Measurements from ENCODE around the gene PFN3.
A peak's percentile ranks its signal among the peaks of the same experiment; 100 is the strongest.

PFN3 gene

GRCh38 chr5:177442066-177442826 lies 41.8 kb upstream of the PFN3 start:
- Mint-ChIP-seq H3K27ac (peak overlapping the region; percentile 47), H3K9me3 (no peaks in the 10 kb centered on the region), H3K4me3 (no peak overlapping the region), H3K27me3 (no peaks in the 10 kb centered on the region), H3K4me1 (peaks cover 29 to 47% of the 10 kb centered on the region in 2 donors), H3K36me3 (peaks cover 29 to 34% of the 10 kb centered on the region in 2 donors)
- ATAC-seq (replicated peaks): no peak
- DNase-seq: no peak

DNA sequence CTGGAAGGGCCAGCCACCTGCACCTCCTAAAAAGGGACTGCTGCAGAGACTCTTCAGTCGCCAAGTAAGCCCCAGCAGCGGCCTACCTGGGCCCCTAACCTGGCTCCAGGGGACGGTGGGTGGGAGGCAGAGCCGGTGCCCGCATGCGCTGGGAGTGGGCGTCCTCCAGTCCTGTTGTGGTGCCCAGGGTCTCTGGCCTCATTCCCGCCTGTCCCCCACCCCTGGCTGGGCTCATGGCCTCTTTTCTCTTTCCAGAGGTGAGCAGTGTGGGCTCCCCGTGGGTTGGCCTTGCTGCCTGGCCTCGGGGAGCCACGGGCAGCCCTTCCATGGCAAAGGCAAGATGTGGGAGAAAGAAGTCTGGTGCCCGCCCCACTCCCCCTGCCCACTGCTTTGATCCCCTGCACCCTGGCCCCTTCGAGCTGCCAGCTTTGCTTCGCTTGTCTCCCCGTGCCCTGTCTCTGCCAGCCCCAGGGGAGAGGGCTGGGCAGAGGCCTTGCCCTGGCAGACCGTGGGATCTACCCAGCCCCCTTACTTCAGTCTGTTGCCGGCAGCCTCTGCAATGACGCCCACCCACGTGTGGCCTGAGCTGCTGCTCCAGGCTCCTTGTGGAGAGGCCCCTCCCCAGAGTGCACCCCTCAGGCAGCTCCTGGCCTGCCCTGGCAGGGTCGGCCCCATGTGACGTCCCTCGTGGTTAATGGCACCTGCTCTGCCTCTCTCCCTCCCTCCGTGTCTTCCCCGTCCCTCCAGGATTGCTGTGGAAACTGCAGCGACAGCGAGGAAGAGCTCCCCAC lies 40.7 kb upstream of the PFN3 start:
- Mint-ChIP-seq H3K4me1 (peaks cover 30 to 49% of the 10 kb centered on the region in 2 donors), H3K27me3 (no peaks in the 10 kb centered on the region), H3K9me3 (no peaks in the 10 kb centered on the region), H3K36me3 (peaks cover 36 to 42% of the 10 kb centered on the region in 2 donors), H3K27ac (peak overlapping the region; percentile 67), H3K4me3 (no peak overlapping the region)
- no peak for ATAC-seq (replicated peaks)
- DNase-seq: no peak

DNA sequence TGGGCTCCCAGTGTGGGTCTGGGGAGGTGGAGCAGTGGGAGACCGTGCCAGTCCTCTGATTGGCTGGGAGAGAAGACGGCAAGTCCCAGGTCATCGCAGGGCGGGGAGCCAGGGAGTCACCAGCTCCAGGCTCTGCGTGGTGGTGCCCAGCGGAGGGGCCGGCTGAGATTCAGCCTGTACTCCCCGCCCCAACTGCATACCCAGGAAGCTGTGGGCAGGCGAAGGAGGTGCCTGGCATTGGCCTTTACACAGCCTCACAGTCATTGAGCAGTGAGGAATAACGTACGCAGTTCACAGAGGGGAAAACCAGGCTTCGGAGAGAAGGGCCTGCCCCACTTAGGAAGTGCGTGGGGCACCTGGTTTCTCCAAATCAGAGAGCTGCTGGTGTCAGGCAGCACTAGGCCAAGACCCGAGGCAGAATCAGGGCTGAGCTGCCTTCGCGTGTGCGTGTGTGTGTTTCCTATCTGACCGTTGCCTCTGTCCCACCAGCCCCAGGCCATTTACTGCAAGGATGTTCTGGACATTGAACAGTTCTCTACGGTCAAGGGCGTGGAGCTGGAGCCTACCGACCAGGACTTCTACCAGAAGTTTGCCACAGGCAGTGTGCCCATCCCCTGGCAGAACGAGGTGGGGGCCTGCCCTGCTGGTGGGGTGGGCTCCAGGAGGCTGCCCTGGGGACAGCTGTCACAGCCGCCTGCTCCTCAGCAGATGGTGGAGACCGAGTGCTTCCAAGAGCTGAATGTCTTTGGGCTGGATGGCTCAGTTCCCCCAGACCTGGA lies 39.9 kb upstream of the PFN3 start:
- Mint-ChIP-seq H3K36me3 (peaks cover 39 to 45% of the 10 kb centered on the region in 2 donors), H3K4me3 (no peak overlapping the region), H3K9me3 (no peaks in the 10 kb centered on the region), H3K4me1 (peaks cover 26 to 42% of the 10 kb centered on the region in 2 donors), H3K27me3 (no peaks in the 10 kb centered on the region), H3K27ac (peak overlapping the region; percentile 65)
- DNase-seq: no peak
- no peak for ATAC-seq (replicated peaks)

DNA sequence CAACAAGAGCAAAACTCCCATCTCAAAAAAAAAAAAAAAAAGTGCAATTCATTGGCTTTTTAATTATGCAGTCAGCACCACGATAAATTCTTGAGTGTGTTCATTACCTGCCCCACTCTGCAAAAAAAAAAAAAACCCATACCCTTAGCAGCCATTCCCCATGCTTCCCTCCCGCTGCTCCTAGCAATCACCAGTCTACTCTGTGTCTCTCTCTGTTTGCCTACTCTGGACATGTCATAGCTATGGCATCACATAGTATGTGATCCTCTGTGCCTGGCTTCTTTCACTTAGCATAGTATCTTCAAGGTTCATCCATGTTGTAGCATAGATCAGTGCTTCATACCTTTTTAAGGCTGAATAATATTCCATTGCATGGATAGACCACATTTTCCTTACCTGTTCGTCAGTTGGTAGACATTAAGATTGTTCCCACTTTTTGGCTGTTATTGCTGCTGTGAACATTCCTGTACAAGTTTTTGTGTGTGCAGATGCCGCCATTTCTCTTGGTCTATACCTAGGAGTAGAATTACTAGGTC lies 39.1 kb upstream of the PFN3 start:
- ATAC-seq (replicated peaks) (no peak), DNase-seq (no peak)
- H3K36me3 Mint-ChIP-seq: peaks cover 42 to 51% of the 10 kb centered on the region in 2 donors
- no peaks in the 10 kb centered on the region for H3K27me3 Mint-ChIP-seq
- H3K4me1 Mint-ChIP-seq: peaks cover 21 to 33% of the 10 kb centered on the region in 2 donors
- no peak overlapping the region for H3K4me3 Mint-ChIP-seq
- peak overlapping the region; percentile 65 for H3K27ac Mint-ChIP-seq
- no peaks in the 10 kb centered on the region for H3K9me3 Mint-ChIP-seq

DNA sequence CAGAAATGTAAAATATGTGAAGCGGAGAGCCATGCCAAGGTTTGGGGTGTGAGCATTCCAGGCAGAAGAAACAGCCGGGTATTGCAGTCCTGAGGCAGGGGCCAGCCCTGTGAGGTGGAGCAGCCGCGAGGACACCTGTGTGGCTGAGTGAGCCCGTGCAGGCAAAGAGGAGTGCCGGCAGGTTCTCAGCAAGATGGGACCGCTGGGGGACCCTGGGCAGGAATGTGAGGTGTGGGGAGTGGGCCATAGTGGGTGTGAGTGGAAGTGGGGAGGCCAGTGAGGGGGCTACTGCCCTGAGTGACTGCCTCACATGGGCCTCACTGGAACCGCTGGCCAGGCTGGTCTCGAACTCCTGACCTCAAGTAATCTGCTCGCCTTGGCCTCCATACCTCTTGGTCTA lies 38.0 kb upstream of the PFN3 start:
- no peak overlapping the region for H3K4me3 Mint-ChIP-seq
- no peak for DNase-seq
- no peak for ATAC-seq (replicated peaks)
- H3K4me1 Mint-ChIP-seq: peaks cover 14 to 27% of the 10 kb centered on the region in 2 donors
- H3K9me3 Mint-ChIP-seq: no peaks in the 10 kb centered on the region
- H3K27ac Mint-ChIP-seq: no peak overlapping the region
- H3K27me3 Mint-ChIP-seq: no peaks in the 10 kb centered on the region
- H3K36me3 Mint-ChIP-seq: peaks cover 44 to 52% of the 10 kb centered on the region in 2 donors

- Mint-ChIP-seq H3K36me3 (peaks cover 49 to 58% of the 10 kb centered on the region in 2 donors), H3K4me3 (no peak overlapping the region), H3K27ac (peak overlapping the region; percentile 31), H3K27me3 (no peaks in the 10 kb centered on the region), H3K4me1 (peaks cover 18 to 36% of the 10 kb centered on the region in 2 donors), H3K9me3 (no peaks in the 10 kb centered on the region)
- ATAC-seq (replicated peaks) (no peak), DNase-seq (no peak)
These were observed 37.2 kb upstream of the PFN3 start for GRCh38 chr5:177437623-177438022.

- ATAC-seq (replicated peaks) (no peak), DNase-seq (no peak)
- H3K36me3 Mint-ChIP-seq: peaks cover 52 to 57% of the 10 kb centered on the region in 2 donors
- H3K27ac Mint-ChIP-seq: peak overlapping the region; percentile 80
- H3K27me3 Mint-ChIP-seq: no peaks in the 10 kb centered on the region
- H3K4me1 Mint-ChIP-seq: peaks cover 24 to 45% of the 10 kb centered on the region in 2 donors
- H3K4me3 Mint-ChIP-seq: no peak overlapping the region
- H3K9me3 Mint-ChIP-seq: no peaks in the 10 kb centered on the region
These were observed 35.5 kb upstream of the PFN3 start for GRCh38 chr5:177435847-177436536.

- peak overlapping the region; percentile 80 for H3K27ac Mint-ChIP-seq
- DNase-seq (no peak), ATAC-seq (replicated peaks) (no peak)
- peaks cover 57 to 65% of the 10 kb centered on the region in 2 donors for H3K36me3 Mint-ChIP-seq
- peaks cover 33 to 54% of the 10 kb centered on the region in 2 donors for H3K4me1 Mint-ChIP-seq
- no peaks in the 10 kb centered on the region for H3K9me3 Mint-ChIP-seq
- H3K27me3 Mint-ChIP-seq: no peaks in the 10 kb centered on the region
- H3K4me3 Mint-ChIP-seq: no peak overlapping the region
These were observed 34.7 kb upstream of the PFN3 start for GRCh38 chr5:177434942-177435738.

GRCh38 chr5:177434437-177434836 lies 34.0 kb upstream of the PFN3 start:
- Mint-ChIP-seq H3K4me1 (peaks cover 37 to 61% of the 10 kb centered on the region in 2 donors), H3K27me3 (no peaks in the 10 kb centered on the region), H3K4me3 (no peak overlapping the region), H3K27ac (peak overlapping the region; percentile 5), H3K9me3 (no peaks in the 10 kb centered on the region), H3K36me3 (peaks cover 55 to 65% of the 10 kb centered on the region in 2 donors)
- ATAC-seq (replicated peaks) (no peak), DNase-seq (no peak)

DNA sequence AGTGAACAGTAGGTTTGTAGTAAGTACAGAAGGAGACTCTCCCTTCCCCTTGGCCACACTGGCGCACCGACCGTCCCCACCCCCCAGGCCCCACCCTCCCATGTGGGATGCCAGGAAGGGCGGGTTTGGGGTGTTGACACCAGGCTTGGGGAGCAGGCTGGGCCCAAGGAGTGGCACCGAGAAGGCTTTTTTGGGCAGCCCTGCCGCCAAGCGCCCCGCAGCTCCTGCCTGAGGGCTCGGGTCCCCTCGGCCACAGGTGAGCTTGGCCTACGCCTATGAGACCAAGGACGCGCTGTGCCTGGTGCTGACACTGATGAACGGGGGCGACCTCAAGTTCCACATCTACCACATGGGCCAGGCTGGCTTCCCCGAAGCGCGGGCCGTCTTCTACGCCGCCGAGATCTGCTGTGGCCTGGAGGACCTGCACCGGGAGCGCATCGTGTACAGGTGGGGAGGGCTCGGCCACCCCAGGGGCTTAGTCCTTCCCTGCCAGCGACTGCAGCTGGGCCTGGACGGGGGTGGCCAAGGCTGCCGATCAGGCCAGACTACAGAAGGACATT lies 33.3 kb upstream of the PFN3 start:
- Mint-ChIP-seq H3K27ac (no peak overlapping the region), H3K36me3 (peaks cover 58 to 69% of the 10 kb centered on the region in 2 donors), H3K9me3 (no peaks in the 10 kb centered on the region), H3K27me3 (no peaks in the 10 kb centered on the region), H3K4me3 (no peak overlapping the region), H3K4me1 (peaks cover 44 to 68% of the 10 kb centered on the region in 2 donors)
- no peak for DNase-seq
- ATAC-seq (replicated peaks): no peak

- Mint-ChIP-seq H3K4me1 (peaks cover 46 to 70% of the 10 kb centered on the region in 2 donors), H3K27me3 (no peaks in the 10 kb centered on the region), H3K36me3 (peaks cover 54 to 68% of the 10 kb centered on the region in 2 donors), H3K4me3 (peak overlapping the region; percentile 44 to 57), H3K27ac (peak overlapping the region; percentile 49), H3K9me3 (no peaks in the 10 kb centered on the region)
- no peak for ATAC-seq (replicated peaks)
- DNase-seq: no peak
These were observed 32.6 kb upstream of the PFN3 start for GRCh38 chr5:177432839-177433657.

Measured in stimulated activated naive B cell treated with anti-CD40 and anti-IgM and Interleukin-4, amounts not matched to agents 10 μg/mL and 1 μg/mL and 100 μg/mL, for 72 hours (primary cell).